ENCODE data around the gene OR9K2. TPM values are rescaled to one million over a fixed set of nuclear protein-coding genes. Genes with fewer than 3 reads are reported as not detected.

Gene OR9K2
- total and polyA plus RNA-seq, 9 donors: not detected

- H3K9me3 ChIP-seq (replicated peaks; ENCODE audit: control insufficient read depth, low read depth, low read length): no peaks in the 10 kb centered on the region
- no peak for DNase-seq
- no peaks in the 10 kb centered on the region for H3K27me3 ChIP-seq (ENCODE audit: control insufficient read depth, insufficient read depth, low read length)
- WGBS (ENCODE audit: insufficient coverage): no CpG with 5 or more reads among the region's 1 CpG
- no peak overlapping the region for H3K4me3 ChIP-seq (ENCODE audit: low read length)
- H3K36me3 ChIP-seq (ENCODE audit: control insufficient read depth, insufficient read depth, low read length): no peaks in the 10 kb centered on the region
- no peak overlapping the region for H3K27ac ChIP-seq (ENCODE audit: low read length)
- no peaks in the 10 kb centered on the region for H3K4me1 ChIP-seq (ENCODE audit: control insufficient read depth, insufficient read depth, low read length)
These were observed 46.5 kb downstream of the OR9K2 start for GRCh38 chr12:55172686-55173085.

- no peak for DNase-seq
- H3K27ac ChIP-seq (ENCODE audit: low read length): no peak overlapping the region
- no peaks in the 10 kb centered on the region for H3K9me3 ChIP-seq (replicated peaks; ENCODE audit: control insufficient read depth, low read depth, low read length)
- H3K4me3 ChIP-seq (ENCODE audit: low read length): no peak overlapping the region
- no peaks in the 10 kb centered on the region for H3K4me1 ChIP-seq (ENCODE audit: control insufficient read depth, insufficient read depth, low read length)
- WGBS (ENCODE audit: insufficient coverage): no CpG with 5 or more reads among the region's 2 CpGs
- no peaks in the 10 kb centered on the region for H3K36me3 ChIP-seq (ENCODE audit: control insufficient read depth, insufficient read depth, low read length)
- H3K27me3 ChIP-seq (ENCODE audit: control insufficient read depth, insufficient read depth, low read length): no peaks in the 10 kb centered on the region
These were observed 47.2 kb downstream of the OR9K2 start for GRCh38 chr12:55173456-55173855.

Other genes starting within 250 kb of the OR9K2 start
- gene TESPA1, start 141.6 kb upstream of the OR9K2 start, total RNA-seq: 0.44 TPM
- gene TESPA1, start 141.6 kb upstream of the OR9K2 start, polyA plus RNA-seq (ENCODE audit: insufficient read depth in 1 of 8, insufficient read length in 8 of 8, low replicate concordance in 1 of 8): 1 to 10 TPM in 6 of 8 donors, under 1 TPM in 2; 0.53 to 2.8 (median 1.8) TPM
- gene NEUROD4, start 106.4 kb upstream of the OR9K2 start, total RNA-seq: under 0.01 TPM
- not detected for gene NEUROD4, start 106.4 kb upstream of the OR9K2 start, polyA plus RNA-seq (ENCODE audit: insufficient read depth in 1 of 8, insufficient read length in 8 of 8, low replicate concordance in 1 of 8)
- not detected for gene OR10A7, start 94.6 kb downstream of the OR9K2 start, total RNA-seq
- gene OR10A7, start 94.6 kb downstream of the OR9K2 start, polyA plus RNA-seq (ENCODE audit: insufficient read depth in 1 of 8, insufficient read length in 8 of 8, low replicate concordance in 1 of 8): not detected
- gene OR6C74, start 118.2 kb downstream of the OR9K2 start, total RNA-seq: not detected
- gene OR6C74, start 118.2 kb downstream of the OR9K2 start, polyA plus RNA-seq (ENCODE audit: insufficient read depth in 1 of 8, insufficient read length in 8 of 8, low replicate concordance in 1 of 8): not detected
- gene OR6C6, start 170.2 kb downstream of the OR9K2 start, total RNA-seq: not detected
- gene OR6C6, start 170.2 kb downstream of the OR9K2 start, polyA plus RNA-seq (ENCODE audit: insufficient read depth in 1 of 8, insufficient read length in 8 of 8, low replicate concordance in 1 of 8): not detected
- gene OR6C1, start 187.9 kb downstream of the OR9K2 start, total RNA-seq: not detected
- not detected for gene OR6C1, start 187.9 kb downstream of the OR9K2 start, polyA plus RNA-seq (ENCODE audit: insufficient read depth in 1 of 8, insufficient read length in 8 of 8, low replicate concordance in 1 of 8)
- not detected for gene OR6C3, start 204.3 kb downstream of the OR9K2 start, total RNA-seq
- gene OR6C3, start 204.3 kb downstream of the OR9K2 start, polyA plus RNA-seq (ENCODE audit: insufficient read depth in 1 of 8, insufficient read length in 8 of 8, low replicate concordance in 1 of 8): not detected
- not detected for gene OR6C75, start 236.6 kb downstream of the OR9K2 start, total RNA-seq
- gene OR6C75, start 236.6 kb downstream of the OR9K2 start, polyA plus RNA-seq (ENCODE audit: insufficient read depth in 1 of 8, insufficient read length in 8 of 8, low replicate concordance in 1 of 8): under 1 TPM in 1 of 8 donors, not detected in 7; 0.06 TPM